GM19324 (cell line): ENCODE data around the gene METTL23.
"Not testable (repeated sequence)": the region's sequence is repeated elsewhere in the genome, so short reads cannot be mapped to it uniquely, and the experiment has no call there.

Experiments used
- ATAC-seq: cut with Tn5 transposase; IDR thresholded peaks from one replicate; pipeline ENCODE4 v1.9.1; 2021; ENCODE audit warnings: mild to moderate bottlenecking, moderate library complexity; ENCODE audit not compliant: unreplicated experiment, low FRiP score

METTL23 gene

GRCh38 chr17:76691379-76692191, 35.1 kb upstream of the METTL23 start:
- ATAC-seq: no peak

DNA sequence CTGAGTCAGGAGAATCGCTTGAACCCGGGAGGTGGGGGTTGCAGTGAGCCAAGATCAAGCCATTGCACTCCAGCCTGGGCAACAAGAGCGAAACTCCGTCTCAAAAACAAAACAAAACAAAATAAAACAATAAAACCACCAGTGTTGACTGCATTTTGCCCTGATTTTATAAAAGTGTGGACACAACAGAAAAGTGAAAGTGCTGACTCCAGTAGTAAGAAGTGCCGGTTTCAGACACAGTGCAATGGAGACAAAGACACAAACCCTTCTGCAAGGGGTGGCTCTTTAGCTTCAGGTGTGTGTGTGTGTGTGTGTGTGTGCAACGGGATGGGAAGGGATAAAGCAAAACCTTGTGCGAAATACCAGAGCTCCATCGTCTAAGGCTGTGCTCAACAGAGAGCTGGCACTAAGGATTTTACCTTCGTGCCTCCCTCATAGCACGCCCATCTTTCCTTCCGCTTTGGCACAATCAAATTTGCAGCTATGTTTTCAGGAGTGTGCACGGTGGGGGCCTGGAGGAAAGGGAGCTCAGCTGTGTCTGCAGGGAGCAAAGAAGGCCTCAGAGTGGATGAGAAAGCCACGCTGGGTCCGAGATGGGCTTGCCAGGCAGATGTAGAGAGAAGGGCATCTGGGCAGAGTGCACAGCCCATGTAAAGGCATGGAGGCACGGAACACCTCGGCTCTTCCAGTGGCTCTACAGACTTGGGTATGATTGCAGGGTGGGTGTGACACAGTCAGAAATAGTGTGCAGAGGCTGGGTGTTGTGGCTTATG, 31.4 kb upstream of the METTL23 start:
- no peak for ATAC-seq

GRCh38 chr17:76696763-76697701, 29.6 kb upstream of the METTL23 start:
- no peak for ATAC-seq

DNA sequence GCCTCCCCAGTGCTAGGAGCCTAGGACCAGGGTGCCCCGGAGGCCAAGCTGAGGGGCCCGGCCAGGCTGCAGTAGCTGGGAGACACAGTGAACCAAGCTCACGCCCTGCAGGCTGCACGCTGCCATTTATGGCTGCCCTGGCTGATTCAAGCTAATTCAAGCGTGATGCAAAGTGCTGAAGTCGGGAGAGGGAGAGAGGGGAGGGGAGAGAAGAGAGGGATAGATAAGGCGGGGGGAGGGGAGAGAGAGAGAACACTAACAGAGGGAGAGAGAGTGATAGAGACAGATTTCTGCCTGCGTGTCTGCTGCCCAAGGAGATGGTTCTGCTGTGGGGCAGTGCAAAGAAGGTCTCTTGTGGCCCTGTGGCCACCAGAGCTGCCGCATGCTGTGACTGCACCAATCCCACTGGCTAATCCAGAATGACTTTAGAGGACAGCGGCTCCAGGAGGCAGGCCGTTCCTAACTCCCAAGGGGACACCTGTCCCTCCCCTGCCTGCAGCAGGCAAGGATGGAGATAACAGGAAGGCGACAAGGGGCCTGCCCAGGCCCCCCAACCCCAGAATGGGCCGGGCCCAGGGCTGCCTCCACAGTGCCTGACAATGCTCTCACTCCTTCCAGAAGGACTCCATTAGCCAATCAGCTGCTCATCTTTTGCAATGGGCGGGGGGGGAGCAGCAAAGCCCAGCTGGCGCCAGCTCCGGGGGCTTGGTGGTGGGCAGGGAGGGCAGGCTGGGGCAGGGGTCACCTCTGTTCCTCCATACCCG, 28.8 kb upstream of the METTL23 start:
- ATAC-seq: no peak

GRCh38 chr17:76698466-76698977, 28.1 kb upstream of the METTL23 start:
- not testable (repeated sequence) for ATAC-seq

- no peak for ATAC-seq
These were observed 26.4 kb upstream of the METTL23 start for GRCh38 chr17:76700270-76700616.

GRCh38 chr17:76700617-76701470, 25.8 kb upstream of the METTL23 start:
- no peak for ATAC-seq

DNA sequence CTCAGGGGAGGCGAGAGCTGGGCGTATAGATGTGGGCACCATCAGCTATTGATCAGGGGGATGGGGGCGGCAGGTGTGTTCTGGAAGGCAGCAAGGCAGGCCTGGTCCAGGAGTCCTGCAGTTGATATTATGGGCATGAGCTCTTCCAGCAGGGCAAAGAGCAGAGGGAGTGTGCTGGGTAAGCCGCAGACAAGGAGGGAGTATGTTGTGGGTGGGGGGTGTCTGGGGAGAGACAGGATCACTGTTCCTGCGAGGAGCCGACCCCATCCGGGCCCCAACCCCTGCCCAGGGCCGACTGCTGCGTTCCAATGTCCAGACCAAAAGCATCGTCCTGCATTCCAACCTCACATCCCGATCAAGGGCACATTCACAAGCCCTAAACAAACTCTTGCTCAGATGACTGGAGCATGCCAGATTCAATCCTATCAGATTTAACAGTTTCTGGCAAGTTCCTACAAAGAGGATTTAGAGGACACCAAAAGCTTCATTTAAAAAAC, 25.1 kb upstream of the METTL23 start:
- ATAC-seq: no peak

GRCh38 chr17:76702076-76702475, 24.6 kb upstream of the METTL23 start:
- ATAC-seq: no peak

DNA sequence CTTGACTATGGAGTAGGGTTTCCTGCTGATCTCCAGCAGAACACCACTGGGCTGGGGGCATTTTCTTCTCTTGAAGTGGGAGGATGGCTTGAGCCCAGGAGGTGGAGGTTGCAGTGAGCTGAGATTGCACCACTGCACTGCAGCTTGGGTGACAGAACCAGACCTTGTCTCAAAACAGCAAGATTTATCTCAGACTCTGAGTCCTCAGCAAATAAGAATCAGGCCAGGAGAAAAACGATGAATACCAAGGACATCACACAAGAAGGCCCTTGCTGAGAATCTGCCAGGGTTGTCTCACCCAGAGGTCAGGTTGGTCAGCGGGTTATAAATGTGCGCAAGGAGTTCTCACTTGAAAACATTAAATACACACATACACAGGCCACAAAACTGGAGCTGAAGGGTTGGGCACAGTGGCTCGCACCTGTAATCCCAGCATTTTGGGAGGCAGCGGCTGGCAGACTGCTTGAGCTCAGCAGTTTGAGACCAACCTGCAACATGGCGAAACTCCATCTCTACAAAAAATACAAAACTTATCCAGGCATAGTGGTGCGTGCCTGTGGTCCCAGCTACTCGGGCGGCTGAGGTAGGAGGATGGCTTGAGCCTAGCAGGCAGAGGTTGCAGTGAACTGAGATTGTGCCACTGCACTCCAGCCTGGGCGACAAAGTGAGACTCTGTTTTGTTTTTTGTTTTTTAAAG, 23.6 kb upstream of the METTL23 start:
- no peak for ATAC-seq

- no peak for ATAC-seq
These were observed 21.8 kb upstream of the METTL23 start for GRCh38 chr17:76704805-76705204.

DNA sequence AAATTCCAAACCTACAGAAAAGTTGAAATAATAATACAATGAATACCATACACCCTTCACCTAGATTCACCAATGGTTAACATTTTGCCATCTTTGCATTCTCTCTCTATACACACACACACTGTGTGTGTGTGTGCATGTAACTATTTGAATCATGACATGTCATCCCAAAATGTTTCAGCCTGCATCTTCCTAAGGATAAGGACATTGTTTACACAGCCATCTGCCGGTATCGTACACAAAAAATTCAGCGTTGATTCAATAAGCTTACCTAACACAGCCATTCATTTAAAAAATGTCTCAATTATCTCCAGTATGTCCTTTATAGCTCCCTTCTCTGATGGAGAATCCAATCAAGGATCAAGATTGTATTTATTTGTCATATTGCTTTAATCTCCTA, 19.8 kb upstream of the METTL23 start:
- no peak for ATAC-seq

DNA sequence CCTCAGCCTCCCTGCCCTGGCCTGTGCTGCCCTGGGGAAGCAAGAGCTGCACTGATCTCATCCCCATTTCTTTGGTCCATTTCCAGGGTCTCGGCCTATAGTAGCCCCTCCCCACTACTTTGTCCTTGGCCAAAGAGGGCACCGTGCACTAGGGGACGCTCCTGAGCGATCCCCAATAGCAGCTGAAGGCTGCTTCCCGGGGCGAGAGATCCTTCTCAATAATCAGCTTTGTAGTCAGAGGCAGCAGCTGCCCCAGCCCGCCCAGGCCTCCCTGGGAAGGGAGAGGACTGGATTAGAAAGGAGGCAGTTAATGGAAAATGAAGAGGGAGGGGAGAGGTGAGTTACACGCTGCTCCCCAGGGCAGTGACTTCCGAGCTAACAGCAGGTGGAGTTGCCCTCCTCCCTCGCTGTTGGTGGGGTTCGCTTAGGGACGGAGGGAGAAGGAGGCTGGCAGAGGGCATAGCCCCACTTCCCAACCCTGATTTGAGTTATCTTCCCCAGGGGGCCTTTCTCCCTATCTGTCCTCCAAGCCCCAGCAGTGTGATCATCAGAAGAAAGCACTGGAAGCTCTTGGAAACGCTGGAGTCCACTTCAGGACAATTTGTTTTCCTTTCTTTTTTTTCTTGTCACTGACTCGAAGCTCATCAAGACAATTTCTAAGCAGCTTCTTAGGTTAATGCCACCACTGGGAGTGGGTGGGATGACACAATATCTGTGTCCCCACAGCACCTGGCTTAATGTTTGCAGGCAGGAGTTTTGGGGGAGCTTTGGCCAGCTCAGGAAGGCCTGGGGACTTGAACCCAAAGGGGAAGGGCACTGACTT, 18.4 kb upstream of the METTL23 start:
- ATAC-seq: no peak

- ATAC-seq: no peak
These were observed 17.3 kb upstream of the METTL23 start for GRCh38 chr17:76709077-76709950.

- ATAC-seq: not testable (repeated sequence)
These were observed 16.4 kb upstream of the METTL23 start for GRCh38 chr17:76709951-76710862.
